SU-DHL-6 (cell line): ENCODE measurements around the gene TEX9.

ENCODE experiments used
- H2AFZ ChIP-seq: fragments of 200-600 bp; sonication (generic); 2 replicates; pipeline ENCODE4 v1.6.1; 2014; ENCODE audit warnings: low read depth, mild to moderate bottlenecking, moderate library complexity, mixed read lengths, antibody characterized with exemption, low read length; ENCODE audit not compliant: severe bottlenecking
- H3F3A ChIP-seq: fragments of 200-600 bp; shearing (Covaris generic); 2 replicates; pipeline ENCODE4 v1.6.0; 2016; ENCODE audit warnings: antibody characterized with exemption, mild to moderate bottlenecking; ENCODE audit not compliant: insufficient read depth
- H3K27ac ChIP-seq: fragments of 200-600 bp; sonication (generic); 2 replicates; pipeline ENCODE4 v1.5.1; 2016; ENCODE audit warnings: low read depth, mild to moderate bottlenecking, low read length, moderate library complexity, mixed read lengths
- H3K27me3 ChIP-seq: fragments of 200-600 bp; sonication (generic), shearing (Covaris generic); 2 replicates; pipeline ENCODE4 v1.6.0; 2014; ENCODE audit warnings: mild to moderate bottlenecking, low read length
- H3K36me3 ChIP-seq: fragments of 200-600 bp; sonication (generic); 2 replicates; pipeline ENCODE4 v1.6.1; 2014; ENCODE audit warnings: mild to moderate bottlenecking, low read length, mixed read lengths
- H3K4me2 ChIP-seq: fragments of 300-600, 200-600 bp; shearing (Covaris generic), sonication (generic); 2 replicates; pipeline ENCODE4 v1.6.0; 2014; ENCODE audit warnings: low read length, low read depth, mild to moderate bottlenecking; ENCODE audit not compliant: poor library complexity, severe bottlenecking
- H3K4me3 ChIP-seq: fragments of 200-600 bp; sonication (generic); 2 replicates; pipeline ENCODE4 v1.5.1; 2014; ENCODE audit warnings: antibody characterized with exemption, low read length, mild to moderate bottlenecking, mixed read lengths; ENCODE audit not compliant: insufficient read depth, poor library complexity, severe bottlenecking
- H3K79me2 ChIP-seq: fragments of 200-600 bp; sonication (generic); 2 replicates; pipeline ENCODE4 v1.6.1; 2014; ENCODE audit warnings: mild to moderate bottlenecking, low read length, moderate library complexity; ENCODE audit not compliant: insufficient read depth
- H3K9ac ChIP-seq: fragments of 200-600 bp; sonication (generic); 2 replicates; pipeline ENCODE4 v1.7.0; 2014; ENCODE audit warnings: mild to moderate bottlenecking, low read length
- H3K9me2 ChIP-seq: fragments of 200-600 bp; sonication (generic); replicated peaks from 2 replicates; pipeline ENCODE4 v1.6.1; 2014; ENCODE audit warnings: low read length; ENCODE audit not compliant: insufficient read depth
- H3K9me3 ChIP-seq: fragments of 200-600 bp; sonication (generic); 2 replicates; pipeline ENCODE4 v1.6.1; 2014; ENCODE audit warnings: low read length, mixed read lengths; ENCODE audit not compliant: insufficient read depth
- H4K20me1 ChIP-seq: fragments of 200-600 bp; sonication (generic); 2 replicates; pipeline ENCODE4 v1.6.1; 2014; ENCODE audit warnings: low read depth, mild to moderate bottlenecking, antibody characterized with exemption, low read length, moderate library complexity, mixed read lengths
- EZH2phosphoT487 ChIP-seq: fragments of 200-600 bp; sonication (generic), shearing (Covaris generic); conservative IDR thresholded peaks from 2 replicates; pipeline ENCODE4 v1.6.1; 2018; ENCODE audit warnings: mild to moderate bottlenecking, antibody characterized with exemption, low read length, moderate library complexity, mixed read lengths
- TF ChIP-seq, protein P1 (sequence below): fragments of 200-600 bp; sonication (generic); IDR thresholded peaks from one replicate; pipeline ENCODE4 v1.5.1; 2017; ENCODE audit warnings: antibody characterized with exemption, mild to moderate bottlenecking, low read length, moderate library complexity; ENCODE audit not compliant: insufficient read depth, poor library complexity, severe bottlenecking

The TEX9 gene

GRCh38 chr15:56473017-56473416 is 107.8 kb downstream of the TEX9 start:
- H3K9ac ChIP-seq, result no peak overlapping the region
- H3K79me2 ChIP-seq, result no peaks in the 10 kb centered on the region
- no peaks in the 10 kb centered on the region for H3F3A ChIP-seq
- H3K27ac ChIP-seq, result no peak overlapping the region
- H3K4me3 ChIP-seq, result no peak overlapping the region
- H3K4me2 ChIP-seq, result no peak overlapping the region
- H4K20me1 ChIP-seq, result no peaks in the 10 kb centered on the region
- H2AFZ ChIP-seq, result no peak overlapping the region
- H3K27me3 ChIP-seq, result no peaks in the 10 kb centered on the region
- H3K9me3 ChIP-seq, result no peaks in the 10 kb centered on the region
- TF ChIP-seq, protein P1, sequence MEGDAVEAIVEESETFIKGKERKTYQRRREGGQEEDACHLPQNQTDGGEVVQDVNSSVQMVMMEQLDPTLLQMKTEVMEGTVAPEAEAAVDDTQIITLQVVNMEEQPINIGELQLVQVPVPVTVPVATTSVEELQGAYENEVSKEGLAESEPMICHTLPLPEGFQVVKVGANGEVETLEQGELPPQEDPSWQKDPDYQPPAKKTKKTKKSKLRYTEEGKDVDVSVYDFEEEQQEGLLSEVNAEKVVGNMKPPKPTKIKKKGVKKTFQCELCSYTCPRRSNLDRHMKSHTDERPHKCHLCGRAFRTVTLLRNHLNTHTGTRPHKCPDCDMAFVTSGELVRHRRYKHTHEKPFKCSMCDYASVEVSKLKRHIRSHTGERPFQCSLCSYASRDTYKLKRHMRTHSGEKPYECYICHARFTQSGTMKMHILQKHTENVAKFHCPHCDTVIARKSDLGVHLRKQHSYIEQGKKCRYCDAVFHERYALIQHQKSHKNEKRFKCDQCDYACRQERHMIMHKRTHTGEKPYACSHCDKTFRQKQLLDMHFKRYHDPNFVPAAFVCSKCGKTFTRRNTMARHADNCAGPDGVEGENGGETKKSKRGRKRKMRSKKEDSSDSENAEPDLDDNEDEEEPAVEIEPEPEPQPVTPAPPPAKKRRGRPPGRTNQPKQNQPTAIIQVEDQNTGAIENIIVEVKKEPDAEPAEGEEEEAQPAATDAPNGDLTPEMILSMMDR, result no peak
- no peak for TF ChIP-seq EZH2phosphoT487
- H3K9me2 ChIP-seq, result no peaks in the 10 kb centered on the region
- H3K36me3 ChIP-seq, result no peaks in the 10 kb centered on the region

- H3K36me3 ChIP-seq, result no peaks in the 10 kb centered on the region
- H4K20me1 ChIP-seq, result no peaks in the 10 kb centered on the region
- H3K4me3 ChIP-seq, result no peak overlapping the region
- H3K27me3 ChIP-seq, result no peaks in the 10 kb centered on the region
- no peak overlapping the region for H2AFZ ChIP-seq
- no peaks in the 10 kb centered on the region for H3K79me2 ChIP-seq
- H3K9ac ChIP-seq, result no peak overlapping the region
- H3F3A ChIP-seq, result no peaks in the 10 kb centered on the region
- H3K9me2 ChIP-seq, result no peaks in the 10 kb centered on the region
- no peak overlapping the region for H3K4me2 ChIP-seq
- no peaks in the 10 kb centered on the region for H3K9me3 ChIP-seq
- no peak overlapping the region for H3K27ac ChIP-seq
- TF ChIP-seq, protein P1, result no peak
- TF ChIP-seq EZH2phosphoT487, result no peak
Observed at GRCh38 chr15:56475351-56475750, 110.1 kb downstream of the TEX9 start.
